D341Med (cell line): ENCODE data around the gene BANP.
"Not testable (repeated sequence)": the region's sequence is repeated elsewhere in the genome, so short reads cannot be mapped to it uniquely, and the experiment has no call there.

ENCODE experiments used
- DNase-seq: peaks from one replicate; pipeline ENCODE4 v3.0.0; 2012; ENCODE audit warnings: low spot score

Gene BANP

GRCh38 chr16:88016386-88016785, 65.2 kb downstream of the BANP start:
- not testable (repeated sequence) for DNase-seq

- DNase-seq, result no peak
Observed at GRCh38 chr16:88016964-88017363, 65.7 kb downstream of the BANP start.

- no peak for DNase-seq
Observed at GRCh38 chr16:88017587-88018101, 66.4 kb downstream of the BANP start.

GRCh38 chr16:88018382-88018781, 67.1 kb downstream of the BANP start:
- DNase-seq, result not testable (repeated sequence)

- peak; percentile 84 for DNase-seq
Observed at GRCh38 chr16:88019041-88019820, 68.0 kb downstream of the BANP start.

GRCh38 chr16:88019821-88020515, 68.7 kb downstream of the BANP start:
- DNase-seq, result no peak

- no peak for DNase-seq
Observed at GRCh38 chr16:88020516-88020885, 69.3 kb downstream of the BANP start.

GRCh38 chr16:88021041-88021970, 70.1 kb downstream of the BANP start:
- not testable (repeated sequence) for DNase-seq

- DNase-seq, result no peak
Observed at GRCh38 chr16:88022076-88023042, 71.1 kb downstream of the BANP start.

GRCh38 chr16:88023366-88023765, 72.1 kb downstream of the BANP start:
- no peak for DNase-seq

GRCh38 chr16:88023786-88024185, 72.6 kb downstream of the BANP start:
- DNase-seq, result no peak

- DNase-seq, result peak; percentile 43
Observed at GRCh38 chr16:88024491-88025085, 73.4 kb downstream of the BANP start.

GRCh38 chr16:88025086-88025492, 73.9 kb downstream of the BANP start:
- not testable (repeated sequence) for DNase-seq

GRCh38 chr16:88025828-88026555, 74.8 kb downstream of the BANP start:
- DNase-seq, result not testable (repeated sequence)

GRCh38 chr16:88026964-88027938, 76.0 kb downstream of the BANP start:
- DNase-seq, result no peak

- not testable (repeated sequence) for DNase-seq
Observed at GRCh38 chr16:88028177-88028930, 77.1 kb downstream of the BANP start.

GRCh38 chr16:88030498-88030897, 79.3 kb downstream of the BANP start:
- DNase-seq, result no peak

- not testable (repeated sequence) for DNase-seq
Observed at GRCh38 chr16:88030961-88031360, 79.7 kb downstream of the BANP start.
